SK-N-SH (cell line): ENCODE data around the gene GALNT11. TPM values are rescaled to one million over a fixed set of nuclear protein-coding genes. Genes with fewer than 3 reads are reported as not detected.

ENCODE experiments used
- CTCF ChIA-PET: fragments of 300-600, 350-600 bp; formaldehyde crosslinking; extraction: SDS; loops from one replicate; lab custom pipeline; 2021; lab: Yijun Ruan, JAX
- POLR2A ChIA-PET: fragments of 350-600 bp; sonication (Branson Sonifier 250); formaldehyde crosslinking; extraction: SDS; loops from one replicate; lab custom pipeline; 2020; ENCODE audit warnings: antibody characterized with exemption, inconsistent platforms; lab: Yijun Ruan, JAX
- DNase-seq: peaks from one replicate; pipeline ENCODE4 v3.0.0; 2012
- H2AFZ ChIP-seq: fragments of 200-600 bp; sonication (generic); 2 replicates; pipeline ENCODE4 v1.8.1; 2016; ENCODE audit warnings: antibody characterized with exemption, mild to moderate bottlenecking, low read depth
- H3F3A ChIP-seq: fragments of 200-600 bp; sonication (generic); replicated peaks from 2 replicates; pipeline ENCODE3; 2016; ENCODE audit warnings: antibody characterized with exemption, mild to moderate bottlenecking; ENCODE audit not compliant: insufficient read depth
- H3K27ac ChIP-seq, 2 experiments: fragments of 200-500 bp in 1 of 2; fragments of 200-600 bp in 1 of 2; sonication (Bioruptor generic) in 1 of 2; sonication (generic), shearing (Covaris generic) in 1 of 2; 2 replicates each; pipeline versions ENCODE4 v1.5.1 to v1.6.1; 2014 to 2016; ENCODE audit warnings: low read depth in 2 of 2, inconsistent platforms in 1 of 2, low read length in 1 of 2, mild to moderate bottlenecking in 1 of 2, mixed read lengths in 1 of 2
- H3K27me3 ChIP-seq: fragments of 200-600 bp; sonication (generic), shearing (Covaris generic); 2 replicates; pipeline ENCODE4 v1.6.1; 2016; ENCODE audit warnings: mixed run types; ENCODE audit not compliant: insufficient read depth
- H3K36me3 ChIP-seq, 2 experiments: fragments of 200-500 bp in 1 of 2; fragments of 200-600 bp in 1 of 2; sonication (Bioruptor generic) in 1 of 2; sonication (generic) in 1 of 2; replicated peaks in 1 of 2; 2 replicates each; pipeline versions ENCODE3 to v1.5.1; 2014 to 2016; ENCODE audit warnings: low read length in 1 of 2, mild to moderate bottlenecking in 1 of 2; ENCODE audit not compliant: insufficient read depth in 2 of 2, control insufficient read depth in 1 of 2
- H3K4me1 ChIP-seq, 2 experiments: fragments of 200-500 bp in 1 of 2; fragments of 200-600 bp in 1 of 2; sonication (Bioruptor generic) in 1 of 2; sonication (generic), shearing (Covaris generic) in 1 of 2; 2 replicates each; pipeline versions ENCODE4 v1.5.1 to v1.6.1; 2014 to 2016; ENCODE audit warnings: low read depth in 1 of 2, low read length in 1 of 2, mixed run types in 1 of 2; ENCODE audit not compliant: insufficient read depth in 2 of 2, control insufficient read depth in 1 of 2
- H3K4me2 ChIP-seq: fragments of 200-600 bp; sonication (generic), shearing (Covaris generic); 2 replicates; pipeline ENCODE4 v1.6.1; 2017; ENCODE audit warnings: mixed run types
- H3K4me3 ChIP-seq, 2 experiments: fragments of 200-500 bp in 1 of 2; fragments of 200-600 bp in 1 of 2; sonication (Bioruptor generic) in 1 of 2; sonication (generic), shearing (Covaris generic) in 1 of 2; 2 replicates each; pipeline versions ENCODE4 v1.5.1 to v1.8.1; 2014 to 2016; ENCODE audit warnings: low read depth in 2 of 2, inconsistent platforms in 1 of 2, low read length in 1 of 2, mild to moderate bottlenecking in 1 of 2, mixed read lengths in 1 of 2, moderate library complexity in 1 of 2
- H3K79me2 ChIP-seq: fragments of 200-600 bp; sonication (generic); 2 replicates; pipeline ENCODE4 v1.8.1; 2017; ENCODE audit warnings: mild to moderate bottlenecking; ENCODE audit not compliant: insufficient read depth
- H3K9ac ChIP-seq: fragments of 200-600 bp; sonication (generic); 2 replicates; pipeline ENCODE4 v1.6.1; 2017; ENCODE audit warnings: mixed run types
- H3K9me2 ChIP-seq: fragments of 200-600 bp; sonication (generic); 2 replicates; pipeline ENCODE4 v1.6.1; 2017; ENCODE audit warnings: mixed run types
- H3K9me3 ChIP-seq: fragments of 200-600 bp; sonication (generic); 2 replicates; pipeline ENCODE4 v1.6.1; 2017; ENCODE audit warnings: mixed run types, mild to moderate bottlenecking, moderate library complexity
- H4K20me1 ChIP-seq: fragments of 200-600 bp; sonication (generic); 2 replicates; pipeline ENCODE4 v1.6.1; 2017; ENCODE audit warnings: mild to moderate bottlenecking, mixed run types; ENCODE audit not compliant: insufficient read depth
- ELF1 ChIP-seq: IDR thresholded peaks from 2 replicates; pipeline ENCODE4 v1.4.0; 2012
- EZH2phosphoT487 ChIP-seq: fragments of 200-600 bp; sonication (generic); IDR thresholded peaks from 2 replicates; pipeline ENCODE4 v1.6.1; 2017; ENCODE audit warnings: low read depth, mixed run types, mild to moderate bottlenecking, antibody characterized with exemption, moderate library complexity, borderline replicate concordance
- FOXJ3 ChIP-seq: sonication (generic); formaldehyde crosslinking; IDR thresholded peaks from 2 replicates; pipeline ENCODE4 v1.5.1; 2020; ENCODE audit warnings: mild to moderate bottlenecking, missing genetic modification reagents
- GATA2 ChIP-seq: sonication (generic); formaldehyde crosslinking; IDR thresholded peaks from 2 replicates; pipeline ENCODE4 v1.5.0; 2020; ENCODE audit warnings: mild to moderate bottlenecking, missing genetic modification reagents
- JUND ChIP-seq: IDR thresholded peaks from 2 replicates; pipeline ENCODE4 v1.4.0; 2012
- MEF2A ChIP-seq: IDR thresholded peaks from 2 replicates; pipeline ENCODE4 v1.4.0; 2012; ENCODE audit warnings: low read depth, borderline replicate concordance
- MXI1 ChIP-seq: IDR thresholded peaks from 2 replicates; pipeline ENCODE4 v1.6.1; 2012; ENCODE audit warnings: mild to moderate bottlenecking, low read depth, low read length, improper control_type of control experiment
- NFIC ChIP-seq: IDR thresholded peaks from 2 replicates; pipeline ENCODE4 v1.4.0; 2012; ENCODE audit warnings: borderline replicate concordance
- NRF1 ChIP-seq: IDR thresholded peaks from 2 replicates; pipeline ENCODE4 v1.6.1; 2012; ENCODE audit warnings: low read depth, mild to moderate bottlenecking, low read length
- POLR2AphosphoS5 ChIP-seq: IDR thresholded peaks from 2 replicates; pipeline ENCODE4 v1.6.1; 2012; ENCODE audit warnings: low read depth, low read length
- RAD21 ChIP-seq: IDR thresholded peaks from 2 replicates; pipeline ENCODE4 v1.6.1; 2012; ENCODE audit warnings: mild to moderate bottlenecking, low read length
- RFX5 ChIP-seq: IDR thresholded peaks from 2 replicates; pipeline ENCODE4 v1.6.1; 2012; ENCODE audit warnings: mild to moderate bottlenecking, improper control_type of control experiment, low read length
- SIN3A ChIP-seq: IDR thresholded peaks from 2 replicates; pipeline ENCODE4 v1.6.1; 2012; ENCODE audit warnings: low read depth, mild to moderate bottlenecking, low read length, moderate library complexity, borderline replicate concordance
- SMC3 ChIP-seq: IDR thresholded peaks from 2 replicates; pipeline ENCODE4 v1.6.1; 2012; ENCODE audit warnings: low read depth, low read length, improper control_type of control experiment
- TAF1 ChIP-seq: IDR thresholded peaks from 2 replicates; pipeline ENCODE4 v1.6.1; 2012; ENCODE audit warnings: low read depth, mild to moderate bottlenecking, low read length, moderate library complexity, borderline replicate concordance
- TCF12 ChIP-seq: IDR thresholded peaks from 2 replicates; pipeline ENCODE4 v1.4.0; 2012
- TEAD4 ChIP-seq: IDR thresholded peaks from 2 replicates; pipeline ENCODE4 v1.4.0; 2012; ENCODE audit warnings: mild to moderate bottlenecking, borderline replicate concordance; ENCODE audit not compliant: insufficient read depth
- WGBS: methylation state at CpG from one replicate; pipeline ENCODE4 v1.1.6; 2017; ENCODE audit warnings: low lambda C conversion rate; 5-methylcytosine and 5-hydroxymethylcytosine counted together
- polyA plus RNA-seq, 3 experiments: library from polyadenylated mRNA; depleted of rRNA; stranded (reverse); fragments of >200 nt; gene quantifications; 2 replicates each; pipeline ENCODE4 v1.2.3, GENCODE V29; 2012
- TF ChIP-seq, protein P1 (sequence below): IDR thresholded peaks from 2 replicates; pipeline ENCODE4 v1.4.0; 2012; ENCODE audit warnings: low read depth, borderline replicate concordance
- TF ChIP-seq, protein P2 (sequence below): IDR thresholded peaks from 2 replicates; pipeline ENCODE4 v1.6.1; 2012; ENCODE audit warnings: mild to moderate bottlenecking, low read depth, low read length, moderate library complexity
- TF ChIP-seq, protein P3 (sequence below): fragments of 150-350 bp; IDR thresholded peaks from 2 replicates; pipeline ENCODE4 v1.6.1; 2017; ENCODE audit warnings: antibody characterized with exemption, low read length, low read depth, borderline replicate concordance
- TF ChIP-seq, protein P4 (sequence below): IDR thresholded peaks from 2 replicates; pipeline ENCODE4 v1.4.0; 2012; ENCODE audit warnings: low read depth
- TF ChIP-seq, protein P5 (sequence below): fragments of 200-600 bp; sonication (generic); IDR thresholded peaks from 2 replicates; pipeline ENCODE4 v1.6.1; 2017; ENCODE audit warnings: antibody characterized with exemption, mild to moderate bottlenecking, moderate library complexity

GALNT11 gene
- polyA plus RNA-seq, 1 of the 3 experiments (the other 2 are of a cell fraction): 70.0 TPM

DNA sequence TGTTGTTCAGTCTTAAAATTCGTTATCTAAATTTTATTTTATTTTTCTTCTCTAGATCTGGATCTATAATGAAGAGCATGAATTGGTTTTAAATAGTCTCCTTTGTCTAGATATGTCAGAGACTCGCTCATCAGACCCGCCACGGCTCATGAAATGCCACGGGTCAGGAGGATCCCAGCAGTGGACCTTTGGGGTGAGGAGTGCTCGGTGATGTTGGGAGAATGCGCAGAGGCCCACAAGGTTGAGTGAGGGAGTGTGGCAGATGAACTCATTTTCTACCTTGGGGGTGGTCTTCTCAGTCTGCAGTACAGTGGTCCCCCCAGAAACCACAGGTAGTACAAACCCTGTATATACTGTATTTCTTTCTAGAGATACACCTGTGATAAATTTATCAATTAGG lies 95.3 kb downstream of the GALNT11 start:
- TF ChIP-seq, protein P1, sequence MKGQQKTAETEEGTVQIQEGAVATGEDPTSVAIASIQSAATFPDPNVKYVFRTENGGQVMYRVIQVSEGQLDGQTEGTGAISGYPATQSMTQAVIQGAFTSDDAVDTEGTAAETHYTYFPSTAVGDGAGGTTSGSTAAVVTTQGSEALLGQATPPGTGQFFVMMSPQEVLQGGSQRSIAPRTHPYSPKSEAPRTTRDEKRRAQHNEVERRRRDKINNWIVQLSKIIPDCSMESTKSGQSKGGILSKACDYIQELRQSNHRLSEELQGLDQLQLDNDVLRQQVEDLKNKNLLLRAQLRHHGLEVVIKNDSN: no peak
- no peak for TF ChIP-seq NFIC
- TF ChIP-seq, protein P2, sequence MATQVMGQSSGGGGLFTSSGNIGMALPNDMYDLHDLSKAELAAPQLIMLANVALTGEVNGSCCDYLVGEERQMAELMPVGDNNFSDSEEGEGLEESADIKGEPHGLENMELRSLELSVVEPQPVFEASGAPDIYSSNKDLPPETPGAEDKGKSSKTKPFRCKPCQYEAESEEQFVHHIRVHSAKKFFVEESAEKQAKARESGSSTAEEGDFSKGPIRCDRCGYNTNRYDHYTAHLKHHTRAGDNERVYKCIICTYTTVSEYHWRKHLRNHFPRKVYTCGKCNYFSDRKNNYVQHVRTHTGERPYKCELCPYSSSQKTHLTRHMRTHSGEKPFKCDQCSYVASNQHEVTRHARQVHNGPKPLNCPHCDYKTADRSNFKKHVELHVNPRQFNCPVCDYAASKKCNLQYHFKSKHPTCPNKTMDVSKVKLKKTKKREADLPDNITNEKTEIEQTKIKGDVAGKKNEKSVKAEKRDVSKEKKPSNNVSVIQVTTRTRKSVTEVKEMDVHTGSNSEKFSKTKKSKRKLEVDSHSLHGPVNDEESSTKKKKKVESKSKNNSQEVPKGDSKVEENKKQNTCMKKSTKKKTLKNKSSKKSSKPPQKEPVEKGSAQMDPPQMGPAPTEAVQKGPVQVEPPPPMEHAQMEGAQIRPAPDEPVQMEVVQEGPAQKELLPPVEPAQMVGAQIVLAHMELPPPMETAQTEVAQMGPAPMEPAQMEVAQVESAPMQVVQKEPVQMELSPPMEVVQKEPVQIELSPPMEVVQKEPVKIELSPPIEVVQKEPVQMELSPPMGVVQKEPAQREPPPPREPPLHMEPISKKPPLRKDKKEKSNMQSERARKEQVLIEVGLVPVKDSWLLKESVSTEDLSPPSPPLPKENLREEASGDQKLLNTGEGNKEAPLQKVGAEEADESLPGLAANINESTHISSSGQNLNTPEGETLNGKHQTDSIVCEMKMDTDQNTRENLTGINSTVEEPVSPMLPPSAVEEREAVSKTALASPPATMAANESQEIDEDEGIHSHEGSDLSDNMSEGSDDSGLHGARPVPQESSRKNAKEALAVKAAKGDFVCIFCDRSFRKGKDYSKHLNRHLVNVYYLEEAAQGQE: no peak
- TF ChIP-seq MXI1: no peak
- no peak for TF ChIP-seq TCF12
- no peak for TF ChIP-seq JUND
- no peak for TF ChIP-seq SMC3
- Histone ChIP-seq H2AFZ (no peak overlapping the region), H3K9me3 (no peaks in the 10 kb centered on the region), H3K4me3 (no peak overlapping the region), H3F3A (no peaks in the 10 kb centered on the region), H3K36me3 (peaks cover 87 to 92% of the 10 kb centered on the region in 2 experiments), H3K9ac (no peak overlapping the region), H3K4me2 (no peak overlapping the region), H3K27me3 (no peaks in the 10 kb centered on the region), H3K27ac (no peak overlapping the region), H3K9me2 (no peaks in the 10 kb centered on the region), H3K79me2 (no peaks in the 10 kb centered on the region), H3K4me1 (no peaks in the 10 kb centered on the region), H4K20me1 (no peaks in the 10 kb centered on the region)
- no peak for DNase-seq
- WGBS: 98% methylated on average over 7 of the region's 7 CpGs
- POLR2A ChIA-PET: no interaction called here
- CTCF ChIA-PET: no interaction called here

DNA sequence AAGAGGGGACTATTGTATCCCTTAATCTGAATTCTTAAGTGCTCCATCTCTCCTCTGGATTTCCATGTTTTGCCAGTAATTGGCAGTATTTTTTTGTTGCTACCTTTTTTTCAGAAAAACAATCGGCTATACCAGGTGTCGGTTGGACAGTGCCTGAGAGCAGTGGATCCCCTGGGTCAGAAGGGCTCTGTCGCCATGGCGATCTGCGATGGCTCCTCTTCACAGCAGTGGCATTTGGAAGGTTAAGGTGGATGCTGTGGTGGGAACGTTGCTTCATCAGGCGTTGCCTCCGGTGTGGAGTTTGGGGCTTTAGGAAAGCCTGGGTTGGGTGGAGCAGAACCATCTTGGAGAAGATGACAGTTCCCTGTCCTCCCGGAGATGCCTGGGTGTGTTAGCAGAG lies 96.0 kb downstream of the GALNT11 start:
- H3K27me3 ChIP-seq: no peaks in the 10 kb centered on the region
- POLR2A ChIA-PET: no interaction called here
- H3K36me3 ChIP-seq: peaks cover 90 to 93% of the 10 kb centered on the region in 2 experiments
- H3K4me2 ChIP-seq: no peak overlapping the region
- no peaks in the 10 kb centered on the region for H3K4me1 ChIP-seq
- TF ChIP-seq SIN3A (no peak), TEAD4 (no peak), GATA2 (no peak), FOXJ3 (CRISPR knock-in tag) (no peak), ELF1 (no peak), NRF1 (no peak), TAF1 (no peak), EZH2phosphoT487 (no peak), MEF2A (no peak), RFX5 (no peak), POLR2AphosphoS5 (no peak), RAD21 (no peak)
- TF ChIP-seq, protein P3, sequence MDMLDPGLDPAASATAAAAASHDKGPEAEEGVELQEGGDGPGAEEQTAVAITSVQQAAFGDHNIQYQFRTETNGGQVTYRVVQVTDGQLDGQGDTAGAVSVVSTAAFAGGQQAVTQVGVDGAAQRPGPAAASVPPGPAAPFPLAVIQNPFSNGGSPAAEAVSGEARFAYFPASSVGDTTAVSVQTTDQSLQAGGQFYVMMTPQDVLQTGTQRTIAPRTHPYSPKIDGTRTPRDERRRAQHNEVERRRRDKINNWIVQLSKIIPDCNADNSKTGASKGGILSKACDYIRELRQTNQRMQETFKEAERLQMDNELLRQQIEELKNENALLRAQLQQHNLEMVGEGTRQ: no peak
- TF ChIP-seq, protein P4, sequence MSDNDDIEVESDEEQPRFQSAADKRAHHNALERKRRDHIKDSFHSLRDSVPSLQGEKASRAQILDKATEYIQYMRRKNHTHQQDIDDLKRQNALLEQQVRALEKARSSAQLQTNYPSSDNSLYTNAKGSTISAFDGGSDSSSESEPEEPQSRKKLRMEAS: no peak
- TF ChIP-seq, protein P1: no peak
- TF ChIP-seq, protein P5, sequence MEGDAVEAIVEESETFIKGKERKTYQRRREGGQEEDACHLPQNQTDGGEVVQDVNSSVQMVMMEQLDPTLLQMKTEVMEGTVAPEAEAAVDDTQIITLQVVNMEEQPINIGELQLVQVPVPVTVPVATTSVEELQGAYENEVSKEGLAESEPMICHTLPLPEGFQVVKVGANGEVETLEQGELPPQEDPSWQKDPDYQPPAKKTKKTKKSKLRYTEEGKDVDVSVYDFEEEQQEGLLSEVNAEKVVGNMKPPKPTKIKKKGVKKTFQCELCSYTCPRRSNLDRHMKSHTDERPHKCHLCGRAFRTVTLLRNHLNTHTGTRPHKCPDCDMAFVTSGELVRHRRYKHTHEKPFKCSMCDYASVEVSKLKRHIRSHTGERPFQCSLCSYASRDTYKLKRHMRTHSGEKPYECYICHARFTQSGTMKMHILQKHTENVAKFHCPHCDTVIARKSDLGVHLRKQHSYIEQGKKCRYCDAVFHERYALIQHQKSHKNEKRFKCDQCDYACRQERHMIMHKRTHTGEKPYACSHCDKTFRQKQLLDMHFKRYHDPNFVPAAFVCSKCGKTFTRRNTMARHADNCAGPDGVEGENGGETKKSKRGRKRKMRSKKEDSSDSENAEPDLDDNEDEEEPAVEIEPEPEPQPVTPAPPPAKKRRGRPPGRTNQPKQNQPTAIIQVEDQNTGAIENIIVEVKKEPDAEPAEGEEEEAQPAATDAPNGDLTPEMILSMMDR: no peak
- H3K79me2 ChIP-seq: no peaks in the 10 kb centered on the region
- H3F3A ChIP-seq: no peaks in the 10 kb centered on the region
- 95% methylated on average over 9 of the region's 9 CpGs for WGBS
- no peaks in the 10 kb centered on the region for H4K20me1 ChIP-seq
- no peaks in the 10 kb centered on the region for H3K9me2 ChIP-seq
- no peak for DNase-seq
- no peak overlapping the region for H3K9ac ChIP-seq
- CTCF ChIA-PET: no interaction called here
- H2AFZ ChIP-seq: no peak overlapping the region
- no peak overlapping the region for H3K4me3 ChIP-seq
- no peak overlapping the region for H3K27ac ChIP-seq
- H3K9me3 ChIP-seq: no peaks in the 10 kb centered on the region
